Activated gamma-delta T cell (primary cell): ENCODE results near the gene EAF1.
"Not testable (repeated sequence)": the region's sequence is repeated elsewhere in the genome, so short reads cannot be mapped to it uniquely, and the experiment has no call there.

ENCODE experiments used
- DNase-seq: peaks from one replicate; lab custom pipeline; 2025; lab: John Stamatoyannopoulos, UW

Gene EAF1

DNA sequence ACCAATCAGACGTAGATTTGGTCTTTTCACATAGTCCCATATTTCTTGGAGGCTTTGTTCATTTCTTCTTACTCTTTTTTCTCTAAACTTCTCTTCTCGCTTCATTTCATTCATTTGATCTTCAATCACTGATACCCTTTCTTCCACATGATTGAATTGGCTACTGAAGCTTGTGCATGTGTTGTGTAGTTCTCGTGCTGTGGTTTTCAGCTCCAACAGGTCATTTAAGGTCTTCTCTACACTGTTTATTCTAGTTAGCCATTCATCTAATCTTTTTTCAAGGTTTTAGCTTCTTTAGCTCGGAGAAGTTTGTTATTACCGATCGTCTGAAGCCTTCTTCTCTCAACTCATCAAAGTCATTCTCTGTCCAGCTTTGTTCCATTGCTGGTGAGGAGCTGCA, 57.2 kb downstream of the EAF1 start:
- not testable (repeated sequence) for DNase-seq

- DNase-seq = no peak
These were observed 58.6 kb downstream of the EAF1 start for GRCh38 chr3:15486020-15486419.

DNA sequence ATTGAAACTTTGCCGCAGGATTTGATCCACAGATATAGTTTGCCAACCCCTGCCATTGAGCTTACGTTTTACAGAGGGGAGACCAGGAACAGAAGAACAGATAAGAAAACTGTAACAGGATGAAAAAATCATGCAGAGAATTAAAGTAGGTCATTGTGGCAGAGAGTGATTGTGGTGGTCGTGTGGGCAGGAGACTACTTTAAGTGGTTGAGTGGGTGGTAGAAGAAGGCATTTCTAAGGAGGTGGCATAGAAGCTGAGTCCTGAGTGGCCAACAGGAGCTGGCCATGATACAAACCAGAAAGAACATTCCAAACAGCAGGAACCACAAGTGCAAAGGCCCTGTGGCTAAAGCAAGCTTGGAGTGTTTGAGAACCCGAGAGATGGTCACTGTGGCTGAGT, 59.6 kb downstream of the EAF1 start:
- DNase-seq = no peak

DNA sequence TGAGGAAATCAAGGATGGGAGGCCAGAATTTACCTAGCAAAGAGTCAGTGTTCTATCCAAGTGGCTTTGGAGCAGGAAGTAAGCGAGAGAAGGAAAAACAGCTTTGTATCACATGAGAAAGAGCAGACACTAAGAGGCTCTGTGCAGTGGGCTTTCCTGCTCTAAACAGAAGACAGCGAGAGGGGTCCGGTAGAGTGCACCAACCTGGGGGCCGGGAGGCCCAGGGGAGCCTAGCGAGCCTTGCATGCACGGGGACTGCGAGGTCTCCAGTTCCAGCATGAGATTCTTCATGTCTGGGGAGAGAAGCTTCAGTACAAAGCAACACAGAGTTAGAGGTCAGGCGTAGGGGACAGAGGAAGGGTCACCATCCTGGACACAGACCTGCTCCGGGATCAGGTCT, 60.6 kb downstream of the EAF1 start:
- DNase-seq = no peak

DNA sequence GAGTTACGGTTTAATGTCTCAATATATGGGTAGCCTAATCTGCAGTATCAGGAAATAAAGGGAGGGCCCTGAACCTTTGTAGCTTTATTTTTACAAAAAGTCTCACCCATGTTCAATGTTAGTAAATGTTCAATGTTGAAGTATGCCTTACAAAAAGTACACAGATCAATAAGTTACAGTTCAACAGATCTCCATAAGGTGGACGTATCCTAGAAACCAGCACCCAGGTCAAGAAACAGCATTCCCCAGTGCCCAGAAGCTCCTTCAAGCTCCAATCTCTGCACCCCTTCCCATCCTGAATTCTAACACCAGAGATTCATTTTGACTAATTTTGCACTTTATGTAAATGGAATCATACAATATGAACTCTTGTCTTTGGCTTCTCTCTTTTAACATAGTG, 62.8 kb downstream of the EAF1 start:
- no peak for DNase-seq

DNA sequence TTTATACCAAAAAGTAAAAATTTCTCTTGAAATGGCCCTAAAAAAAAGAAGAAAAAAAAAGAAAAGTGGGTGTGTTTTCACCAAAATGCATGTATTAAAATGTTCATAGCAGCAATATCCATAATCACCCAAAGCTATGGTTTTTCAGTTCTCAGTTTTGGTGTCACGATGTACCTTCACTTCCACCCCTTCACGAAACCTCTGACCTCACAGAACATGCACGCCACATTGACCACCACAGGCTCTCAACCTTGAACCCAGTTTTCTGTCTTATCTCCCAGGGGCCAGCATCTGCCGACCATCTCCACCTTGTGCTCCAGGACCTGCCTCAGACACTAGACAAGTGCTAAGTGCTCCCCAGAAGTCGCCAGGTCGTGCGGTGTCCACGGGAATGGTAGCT, 63.7 kb downstream of the EAF1 start:
- no peak for DNase-seq
